ENCODE results near the gene ALDOC.
"Not testable (repeated sequence)": the region's sequence is repeated elsewhere in the genome, so short reads cannot be mapped to it uniquely, and the experiment has no call there.

ALDOC gene

GRCh38 chr17:28598799-28599310 is 22.2 kb upstream of the ALDOC start, which contains the start of gene SPAG5:
SPAG5 (minus strand) TSS chr17:28599025; CDS start chr17:28598946, 79 bp downstream.
- H3K4me1 Mint-ChIP-seq (ENCODE audit: low read depth): peaks cover 26% of the 10 kb centered on the region
- H3K27ac Mint-ChIP-seq: peak within 1 kb of the TSS; percentile 93
- H3K27me3 Mint-ChIP-seq: no peaks in the 10 kb centered on the region
- H3K4me3 Mint-ChIP-seq: peak within 1 kb of the TSS; percentile 91
- H3K36me3 Mint-ChIP-seq (ENCODE audit: low read depth): peaks cover 12% of the 10 kb centered on the region
- no peaks in the 10 kb centered on the region for H3K9me3 Mint-ChIP-seq

GRCh38 chr17:28598389-28598788 is 21.7 kb upstream of the ALDOC start:
- Mint-ChIP-seq H3K4me1 (ENCODE audit: low read depth) (peaks cover 26% of the 10 kb centered on the region), H3K4me3 (peak overlapping the region; percentile 91), H3K36me3 (ENCODE audit: low read depth) (peaks cover 13% of the 10 kb centered on the region), H3K27ac (peak overlapping the region; percentile 93), H3K9me3 (no peaks in the 10 kb centered on the region), H3K27me3 (no peaks in the 10 kb centered on the region)

DNA sequence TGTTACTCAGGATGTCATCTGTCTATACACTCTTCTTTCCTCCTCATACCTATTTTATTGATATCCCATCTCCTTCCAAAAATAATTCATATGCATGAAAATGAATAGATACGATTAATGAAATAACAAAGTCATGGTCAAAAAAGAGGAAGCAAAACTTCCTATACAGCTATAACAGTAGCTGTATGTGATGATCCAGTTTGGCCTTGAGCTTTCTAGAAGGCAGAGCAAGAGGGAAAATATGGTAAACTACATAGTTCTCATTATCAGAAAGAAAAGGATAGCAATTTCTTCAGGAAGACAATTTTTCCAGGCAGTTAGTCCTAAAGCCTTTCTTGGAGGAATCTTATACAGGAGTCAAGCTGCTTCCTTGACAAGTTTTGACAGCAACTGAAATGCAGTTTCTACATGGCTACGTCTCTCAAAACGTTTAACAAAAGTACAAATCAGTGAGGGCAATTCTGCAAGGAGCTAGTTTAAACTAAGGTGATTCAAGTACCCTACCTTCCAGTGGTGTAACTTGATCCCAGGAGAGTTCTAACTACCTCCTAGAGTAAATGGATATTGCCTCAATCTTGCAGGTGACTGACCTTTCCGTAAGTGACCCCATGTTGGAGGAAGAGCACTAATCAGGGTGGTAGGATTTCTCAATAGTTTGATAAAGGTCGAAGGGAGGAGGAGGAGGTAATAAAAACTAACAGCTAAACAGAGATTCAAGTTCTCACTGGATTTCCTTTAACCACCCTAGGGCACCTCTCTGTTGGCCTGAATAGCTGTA is 21.1 kb upstream of the ALDOC start:
- Mint-ChIP-seq H3K4me3 (peak overlapping the region; percentile 91), H3K9me3 (no peaks in the 10 kb centered on the region), H3K4me1 (ENCODE audit: low read depth) (peaks cover 26% of the 10 kb centered on the region), H3K27me3 (no peaks in the 10 kb centered on the region), H3K36me3 (ENCODE audit: low read depth) (peaks cover 19% of the 10 kb centered on the region), H3K27ac (peak overlapping the region; percentile 93)

DNA sequence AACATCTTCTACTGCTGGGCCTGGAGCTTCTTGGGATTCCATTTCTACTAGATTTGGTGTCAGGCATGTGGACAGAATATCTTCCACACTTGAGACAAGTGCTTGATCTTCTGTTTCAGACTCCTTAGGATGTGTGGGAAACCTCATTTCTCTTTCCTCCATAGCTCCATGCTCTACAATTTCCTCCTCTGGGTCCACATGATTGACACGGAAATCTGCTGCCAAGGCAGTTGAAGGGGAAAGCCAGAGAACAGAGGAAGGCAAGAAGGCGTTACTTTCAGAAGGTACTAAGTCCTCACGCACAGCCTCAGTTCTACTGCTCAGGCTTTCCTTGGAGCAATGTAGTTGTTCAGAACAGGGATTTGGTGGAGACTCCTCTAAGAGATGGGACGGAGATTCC is 15.6 kb upstream of the ALDOC start:
- no peaks in the 10 kb centered on the region for H3K27me3 Mint-ChIP-seq
- H3K36me3 Mint-ChIP-seq (ENCODE audit: low read depth): peaks cover 44% of the 10 kb centered on the region
- no peak overlapping the region for H3K27ac Mint-ChIP-seq
- H3K9me3 Mint-ChIP-seq: no peaks in the 10 kb centered on the region
- H3K4me1 Mint-ChIP-seq (ENCODE audit: low read depth): peaks cover under 1% of the 10 kb centered on the region
- no peak overlapping the region for H3K4me3 Mint-ChIP-seq

GRCh38 chr17:28585851-28586250 is 9.2 kb upstream of the ALDOC start:
- H3K4me3 Mint-ChIP-seq: no peak overlapping the region
- no peaks in the 10 kb centered on the region for H3K9me3 Mint-ChIP-seq
- no peaks in the 10 kb centered on the region for H3K27me3 Mint-ChIP-seq
- no peak overlapping the region for H3K27ac Mint-ChIP-seq
- peaks cover 18% of the 10 kb centered on the region for H3K36me3 Mint-ChIP-seq (ENCODE audit: low read depth)
- H3K4me1 Mint-ChIP-seq (ENCODE audit: low read depth): no peaks in the 10 kb centered on the region

- Mint-ChIP-seq H3K27me3 (no peaks in the 10 kb centered on the region), H3K4me3 (no peak overlapping the region), H3K36me3 (ENCODE audit: low read depth) (peaks cover 23% of the 10 kb centered on the region), H3K4me1 (ENCODE audit: low read depth) (peaks cover 10% of the 10 kb centered on the region), H3K27ac (no peak overlapping the region), H3K9me3 (no peaks in the 10 kb centered on the region)
Measured at GRCh38 chr17:28584434-28584833, 7.7 kb upstream of the ALDOC start.

GRCh38 chr17:28582513-28582912 is 5.8 kb upstream of the ALDOC start:
- Mint-ChIP-seq H3K9me3 (no peaks in the 10 kb centered on the region), H3K36me3 (ENCODE audit: low read depth) (peaks cover 20% of the 10 kb centered on the region), H3K4me3 (no peak overlapping the region), H3K4me1 (ENCODE audit: low read depth) (peaks cover 15% of the 10 kb centered on the region), H3K27ac (no peak overlapping the region), H3K27me3 (no peaks in the 10 kb centered on the region)

DNA sequence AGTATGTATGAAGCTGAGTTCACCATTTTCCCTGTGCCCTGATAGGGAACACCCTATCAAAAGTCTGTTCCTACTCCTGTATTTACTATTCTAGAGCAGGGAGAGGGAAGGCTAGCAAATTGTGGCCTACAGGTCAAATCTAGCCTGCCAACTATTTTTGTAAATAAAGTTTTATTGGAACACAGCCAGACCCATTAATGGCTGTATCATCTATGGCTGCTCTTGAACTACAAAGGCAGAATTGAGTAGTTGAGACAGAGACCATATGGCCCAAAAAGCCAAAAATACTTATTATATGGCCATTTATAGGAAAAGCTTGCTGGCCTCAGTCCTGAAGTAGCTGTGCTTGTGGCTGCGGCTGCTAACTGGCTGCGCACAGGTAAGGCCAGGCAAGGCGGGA is 4.3 kb upstream of the ALDOC start:
- Mint-ChIP-seq H3K9me3 (no peaks in the 10 kb centered on the region), H3K4me3 (no peak overlapping the region), H3K36me3 (ENCODE audit: low read depth) (peaks cover 26% of the 10 kb centered on the region), H3K27me3 (no peaks in the 10 kb centered on the region), H3K4me1 (ENCODE audit: low read depth) (peaks cover 30% of the 10 kb centered on the region), H3K27ac (no peak overlapping the region)

DNA sequence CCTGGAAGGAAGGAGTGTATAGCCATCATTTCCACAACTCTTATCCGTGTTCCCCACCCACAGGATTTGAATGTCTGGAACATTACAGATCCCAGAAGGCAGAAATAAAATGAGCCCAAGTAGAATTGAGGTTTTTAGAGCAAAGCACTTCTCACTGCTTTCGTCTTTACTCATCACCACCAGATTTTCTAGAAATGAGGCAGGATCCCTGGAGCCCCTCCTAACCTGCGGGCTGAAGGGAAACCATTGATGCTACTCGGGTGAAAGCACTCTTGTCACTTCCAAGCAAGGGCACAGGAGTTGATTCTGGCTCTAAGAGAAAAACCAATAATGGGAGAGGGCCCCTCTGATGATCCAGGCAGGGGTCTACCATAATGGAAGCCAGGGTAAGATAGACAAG is 2.8 kb upstream of the ALDOC start:
- Mint-ChIP-seq H3K27ac (no peak overlapping the region), H3K27me3 (no peaks in the 10 kb centered on the region), H3K4me1 (ENCODE audit: low read depth) (peaks cover 32% of the 10 kb centered on the region), H3K4me3 (no peak overlapping the region), H3K36me3 (ENCODE audit: low read depth) (peaks cover 33% of the 10 kb centered on the region), H3K9me3 (no peaks in the 10 kb centered on the region)

DNA sequence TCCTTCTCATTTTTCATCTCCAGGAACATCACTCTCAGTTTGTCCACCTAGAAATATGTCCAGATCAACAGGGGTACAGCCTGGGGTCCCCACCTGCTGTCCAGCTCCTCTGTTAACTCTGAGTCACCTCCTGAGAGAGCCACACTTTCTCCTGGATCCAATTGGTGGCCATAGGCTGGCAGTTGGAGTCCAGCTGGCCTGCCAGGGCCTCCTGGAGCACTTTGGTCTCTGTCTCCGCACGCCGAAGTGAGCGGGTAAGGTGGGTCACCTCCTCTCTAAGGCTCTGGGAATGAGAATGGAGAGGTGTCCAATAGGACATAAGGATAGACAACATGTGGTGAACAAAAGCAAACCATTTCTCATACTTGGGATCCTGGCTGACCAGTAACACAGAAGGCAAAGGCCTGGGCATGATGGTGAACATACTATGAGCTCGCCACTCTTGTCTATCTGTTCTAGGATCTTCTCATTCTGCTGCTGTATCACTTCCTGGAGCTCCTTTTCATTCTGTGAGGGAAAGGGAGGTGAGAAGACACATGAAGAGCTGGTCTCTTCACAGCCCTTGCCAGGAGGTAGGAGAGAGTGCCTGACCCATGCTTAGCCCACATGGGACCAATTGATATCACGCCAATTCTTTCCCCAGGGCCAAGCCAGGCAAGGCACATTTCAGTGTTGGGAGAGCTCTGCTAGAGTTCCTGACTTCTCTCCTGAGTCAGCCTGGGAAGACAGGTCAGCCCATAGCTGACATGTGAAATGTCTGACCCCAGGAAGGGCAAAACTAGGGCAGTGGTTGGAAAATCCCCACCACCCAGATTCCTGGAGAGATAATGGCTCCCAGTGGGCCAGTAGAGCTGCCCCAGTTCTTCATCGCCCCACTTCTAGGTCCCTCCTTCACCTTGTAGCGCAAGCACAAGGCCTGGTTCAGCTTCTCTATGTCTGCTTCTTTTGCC is 1.8 kb upstream of the ALDOC start:
- H3K27ac Mint-ChIP-seq: no peak overlapping the region
- H3K27me3 Mint-ChIP-seq: no peaks in the 10 kb centered on the region
- peaks cover 32% of the 10 kb centered on the region for H3K4me1 Mint-ChIP-seq (ENCODE audit: low read depth)
- no peaks in the 10 kb centered on the region for H3K9me3 Mint-ChIP-seq
- no peak overlapping the region for H3K4me3 Mint-ChIP-seq
- H3K36me3 Mint-ChIP-seq (ENCODE audit: low read depth): peaks cover 41% of the 10 kb centered on the region

GRCh38 chr17:28577466-28577824 is 750 bp upstream of the ALDOC start:
- no peak overlapping the region for H3K4me3 Mint-ChIP-seq
- no peaks in the 10 kb centered on the region for H3K27me3 Mint-ChIP-seq
- H3K36me3 Mint-ChIP-seq (ENCODE audit: low read depth): peaks cover 48% of the 10 kb centered on the region
- peaks cover 38% of the 10 kb centered on the region for H3K4me1 Mint-ChIP-seq (ENCODE audit: low read depth)
- H3K9me3 Mint-ChIP-seq: no peaks in the 10 kb centered on the region
- no peak overlapping the region for H3K27ac Mint-ChIP-seq

- H3K9me3 Mint-ChIP-seq, H3K27me3 Mint-ChIP-seq: not testable (repeated sequence)
- Mint-ChIP-seq H3K4me1 (ENCODE audit: low read depth) (peaks cover 47% of the 10 kb centered on the region), H3K27ac (peak overlapping the region; percentile 67), H3K4me3 (peak overlapping the region; percentile 85), H3K36me3 (ENCODE audit: low read depth) (peaks cover 48% of the 10 kb centered on the region)
Measured at GRCh38 chr17:28576016-28576415, 679 bp downstream of the ALDOC start.

GRCh38 chr17:28575126-28575795 is 1.4 kb downstream of the ALDOC start:
- peaks cover 48% of the 10 kb centered on the region for H3K4me1 Mint-ChIP-seq (ENCODE audit: low read depth)
- no peak overlapping the region for H3K27ac Mint-ChIP-seq
- H3K9me3 Mint-ChIP-seq: no peaks in the 10 kb centered on the region
- H3K36me3 Mint-ChIP-seq (ENCODE audit: low read depth): peaks cover 48% of the 10 kb centered on the region
- no peak overlapping the region for H3K4me3 Mint-ChIP-seq
- no peaks in the 10 kb centered on the region for H3K27me3 Mint-ChIP-seq

DNA sequence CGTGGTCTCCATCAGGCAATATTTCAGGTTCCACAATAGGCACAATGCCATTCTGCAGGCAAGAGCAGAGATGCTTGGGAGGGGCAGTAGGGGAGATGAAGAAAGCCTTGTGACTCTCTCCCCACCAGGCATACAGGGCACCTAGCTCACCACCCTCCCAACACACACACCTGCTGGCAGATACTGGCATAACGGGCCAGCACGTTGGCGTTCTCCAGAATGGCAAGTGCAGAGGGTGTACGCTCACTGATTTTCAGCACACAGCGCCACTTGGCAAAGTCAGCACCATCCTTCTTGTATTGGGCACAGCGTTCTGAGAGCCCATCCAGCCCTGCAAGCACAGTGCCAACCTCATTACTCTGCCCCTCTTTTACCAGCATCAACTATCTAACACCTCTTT is 2.2 kb downstream of the ALDOC start:
- H3K9me3 Mint-ChIP-seq: no peaks in the 10 kb centered on the region
- H3K36me3 Mint-ChIP-seq (ENCODE audit: low read depth): peaks cover 48% of the 10 kb centered on the region
- H3K4me3 Mint-ChIP-seq: no peak overlapping the region
- H3K4me1 Mint-ChIP-seq (ENCODE audit: low read depth): peaks cover 50% of the 10 kb centered on the region
- H3K27me3 Mint-ChIP-seq: no peaks in the 10 kb centered on the region
- H3K27ac Mint-ChIP-seq: no peak overlapping the region

All from stimulated activated naive CD8-positive, alpha-beta T cell treated with anti-CD3 and anti-CD28 coated beads, Interleukin-15, Interleukin-2, amounts not matched to agents 100 ng/mL and 50 ng/mL, for 24 hours (primary cell).